GM12801 (cell line): Measurements from ENCODE around the gene CCDC158.

Experiments used
- CTCF ChIP-seq: IDR thresholded peaks from one replicate; pipeline ENCODE4 v1.5.1; 2011; ENCODE audit warnings: control low read depth; ENCODE audit not compliant: insufficient read length; ENCODE audit errors: extremely low read depth

The CCDC158 gene

GRCh38 chr4:76301068-76301774 lies 119.7 kb downstream of the CCDC158 start:
- no peak for TF ChIP-seq CTCF

GRCh38 chr4:76300012-76300411 lies 120.9 kb downstream of the CCDC158 start:
- TF ChIP-seq CTCF = no peak

DNA sequence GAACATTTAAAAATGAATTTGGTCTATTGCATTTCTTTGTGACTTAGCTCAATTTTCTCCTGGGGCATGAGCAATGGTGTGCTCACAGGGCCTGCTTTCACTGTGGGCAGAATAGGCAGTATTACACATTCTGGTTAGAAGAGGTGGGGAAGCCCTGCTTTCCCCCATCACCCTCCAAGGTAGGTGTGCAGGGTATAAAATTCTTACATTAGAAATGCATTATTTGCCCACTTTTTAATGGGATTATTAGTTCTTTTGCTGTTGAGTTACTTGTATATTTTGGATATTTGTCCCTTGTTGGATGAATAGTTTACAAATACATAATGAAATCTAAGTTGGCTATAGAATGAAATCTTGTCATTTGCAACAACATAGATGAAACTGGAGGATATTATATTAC lies 122.7 kb downstream of the CCDC158 start:
- no peak for TF ChIP-seq CTCF

GRCh38 chr4:76296286-76296820 lies 124.6 kb downstream of the CCDC158 start:
- no peak for TF ChIP-seq CTCF

DNA sequence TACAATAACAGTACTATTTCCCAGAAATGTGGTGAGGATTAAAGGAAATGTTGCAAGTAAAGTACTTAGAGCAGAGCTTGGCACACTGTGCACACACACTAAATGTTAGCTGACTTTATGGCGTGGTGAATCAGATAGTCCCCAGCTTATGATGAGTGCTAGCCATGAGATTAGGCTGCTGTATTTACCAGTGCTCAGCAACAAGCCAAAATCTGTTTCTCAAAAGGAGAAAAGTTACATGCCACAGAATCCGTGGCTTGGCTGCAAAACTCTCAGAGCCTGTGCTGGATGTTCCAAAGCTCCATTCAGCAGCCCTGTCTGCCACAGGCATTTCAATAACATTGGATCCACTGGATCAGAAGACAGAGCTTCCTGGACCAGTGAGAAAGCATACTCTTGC lies 127.2 kb downstream of the CCDC158 start:
- no peak for TF ChIP-seq CTCF

GRCh38 chr4:76292730-76293129 lies 128.2 kb downstream of the CCDC158 start:
- no peak for TF ChIP-seq CTCF

GRCh38 chr4:76283900-76284299 lies 137.0 kb downstream of the CCDC158 start:
- TF ChIP-seq CTCF = no peak
